Stimulated activated CD8-positive, alpha-beta memory T cell treated with anti-CD3 and anti-CD28 coated beads, Interleukin-15, amount 100 ng/mL, for 24 hours (primary cell): ENCODE data around the gene RAB5A.
"Not testable (repeated sequence)": the region's sequence is repeated elsewhere in the genome, so short reads cannot be mapped to it uniquely, and the experiment has no call there.

Experiments
- DNase-seq: peaks from one replicate; pipeline ENCODE4 v3.0.0-alpha.2; 2020; ENCODE audit warnings: low read depth

The RAB5A gene

DNA sequence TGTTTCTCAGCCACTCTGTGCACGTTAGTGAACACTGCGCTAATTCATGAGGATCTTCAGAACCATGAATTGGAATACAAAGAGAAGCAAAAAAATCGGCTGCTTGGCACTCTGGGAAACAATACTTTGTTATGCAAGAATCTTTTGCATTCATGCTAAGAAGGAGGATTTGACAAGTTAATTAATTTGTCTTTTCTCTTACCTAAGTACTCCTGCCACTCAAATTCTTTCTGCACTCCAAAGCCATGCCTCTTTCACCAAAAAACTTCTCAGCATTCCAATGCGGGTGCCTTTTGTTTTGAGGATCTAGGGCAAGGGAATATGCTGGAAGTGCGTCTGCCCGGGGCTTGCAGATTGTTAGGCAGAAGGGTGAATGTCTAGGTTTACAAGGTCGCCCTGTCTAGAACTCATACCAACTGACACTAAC lies 82.0 kb downstream of the RAB5A start:
- no peak for DNase-seq

DNA sequence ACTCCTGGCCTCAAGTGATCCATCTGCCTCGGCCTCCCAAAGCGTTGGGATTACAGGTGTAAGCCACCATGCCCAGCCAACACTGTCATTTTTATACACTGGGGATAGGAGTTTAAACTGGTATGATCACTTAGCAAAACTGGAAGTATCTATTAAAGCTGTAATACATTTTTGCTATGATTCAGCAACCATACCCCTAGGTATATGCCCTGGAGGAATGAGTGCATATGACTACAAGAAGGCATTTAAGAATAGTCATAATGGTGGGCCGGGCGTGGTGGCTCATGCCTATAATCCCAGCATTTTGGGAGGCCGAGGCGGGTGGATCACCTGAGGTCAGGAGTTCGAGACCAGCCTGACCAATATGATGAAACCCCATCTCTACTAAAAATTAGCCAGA lies 85.0 kb downstream of the RAB5A start:
- DNase-seq, result not testable (repeated sequence)
